SIG-M5 treated with dmso at 0.1 percent for 504 hours (cell line): ENCODE results near the gene MPRIP.
"Not testable (repeated sequence)": the region's sequence is repeated elsewhere in the genome, so short reads cannot be mapped to it uniquely, and the experiment has no call there.

Source experiments
- DNase-seq: peaks from one replicate; lab custom pipeline; 2025; ENCODE audit not compliant: unreplicated experiment; lab: John Stamatoyannopoulos, UW

MPRIP gene

GRCh38 chr17:17125136-17126084, 83.2 kb downstream of the MPRIP start:
- DNase-seq, result no peak

GRCh38 chr17:17126131-17127110, 84.2 kb downstream of the MPRIP start:
- peak; percentile 42 for DNase-seq

GRCh38 chr17:17127156-17127555, 84.9 kb downstream of the MPRIP start:
- no peak for DNase-seq

- DNase-seq, result no peak
Observed at GRCh38 chr17:17127730-17128291, 85.6 kb downstream of the MPRIP start.

GRCh38 chr17:17128476-17129075, 86.3 kb downstream of the MPRIP start:
- no peak for DNase-seq

GRCh38 chr17:17129466-17129865, 87.2 kb downstream of the MPRIP start:
- DNase-seq, result no peak

GRCh38 chr17:17130077-17130844, 88.0 kb downstream of the MPRIP start:
- no peak for DNase-seq

- DNase-seq, result no peak
Observed at GRCh38 chr17:17131839-17132238, 89.6 kb downstream of the MPRIP start.

GRCh38 chr17:17132746-17133145, 90.5 kb downstream of the MPRIP start:
- no peak for DNase-seq

- DNase-seq, result no peak
Observed at GRCh38 chr17:17134051-17134956, 92.0 kb downstream of the MPRIP start.

- no peak for DNase-seq
Observed at GRCh38 chr17:17134957-17135333, 92.7 kb downstream of the MPRIP start.

GRCh38 chr17:17136221-17136620, 94.0 kb downstream of the MPRIP start:
- not testable (repeated sequence) for DNase-seq

GRCh38 chr17:17137731-17138585, 95.7 kb downstream of the MPRIP start:
- DNase-seq, result no peak

- no peak for DNase-seq
Observed at GRCh38 chr17:17139972-17140589, 97.8 kb downstream of the MPRIP start.

- DNase-seq, result no peak
Observed at GRCh38 chr17:17140590-17140980, 98.3 kb downstream of the MPRIP start.

- DNase-seq, result no peak
Observed at GRCh38 chr17:17141279-17141678, 99.0 kb downstream of the MPRIP start.

- DNase-seq, result peak; percentile 17
Observed at GRCh38 chr17:17141860-17142552, 99.7 kb downstream of the MPRIP start.
